NAMALWA (cell line): ENCODE data around the gene RIPPLY1.

ENCODE experiments used
- DNase-seq: peaks from one replicate; pipeline ENCODE4 v3.0.0-alpha.2; 2015; ENCODE audit warnings: low spot score

RIPPLY1 gene, protein sequence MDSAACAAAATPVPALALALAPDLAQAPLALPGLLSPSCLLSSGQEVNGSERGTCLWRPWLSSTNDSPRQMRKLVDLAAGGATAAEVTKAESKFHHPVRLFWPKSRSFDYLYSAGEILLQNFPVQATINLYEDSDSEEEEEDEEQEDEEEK

DNA sequence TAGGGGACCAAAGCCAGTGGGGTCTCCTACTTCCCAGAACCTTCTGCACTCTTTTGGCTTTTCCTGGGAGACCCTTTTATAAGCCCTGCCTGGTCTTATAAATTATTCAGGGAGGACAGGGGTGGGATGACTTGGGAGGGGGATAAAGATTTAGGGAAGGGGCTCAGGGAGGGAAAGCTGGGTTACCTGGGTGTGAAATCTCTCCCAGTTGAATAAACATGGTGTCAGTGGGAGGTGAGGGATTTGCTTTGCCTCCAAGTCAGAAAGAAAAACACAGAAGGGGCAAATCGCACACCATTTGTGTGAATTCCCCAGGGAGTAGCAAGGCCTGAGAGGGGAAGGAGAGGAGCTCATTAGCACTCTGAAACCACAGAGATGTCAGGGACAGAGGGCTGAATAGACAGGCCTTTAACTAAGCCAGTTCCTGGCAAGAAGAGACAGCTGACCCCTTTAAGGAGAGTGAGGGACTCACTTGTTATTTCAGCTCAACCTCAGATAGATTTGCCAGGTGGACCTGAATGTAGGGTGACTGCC lies at the start of gene RIPPLY1:
TSS of gene RIPPLY1 (minus strand) at position 51 of the 534 bp plus-strand sequence. CDS start 54 bp downstream, outside the sequence.
- DNase-seq = no peak

DNA sequence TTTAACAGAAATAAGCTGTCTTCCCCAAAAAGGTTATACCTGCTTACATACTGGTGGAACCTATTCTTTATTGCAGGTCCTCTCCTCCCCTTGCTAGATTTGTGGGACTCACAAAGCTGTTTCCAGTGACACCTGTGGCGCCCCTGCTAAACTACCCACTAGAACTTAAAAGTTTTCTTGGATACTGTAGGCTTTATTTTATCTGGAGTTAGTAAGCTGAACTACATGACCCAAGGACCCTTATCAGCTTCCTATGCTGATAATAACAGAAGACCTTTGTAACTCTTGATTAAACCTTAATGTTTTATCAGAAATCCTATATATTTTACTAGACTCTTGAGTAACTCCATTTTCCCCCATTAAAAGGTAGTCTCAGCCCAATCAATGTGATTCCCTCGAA lies 49.4 kb upstream of the RIPPLY1 start:
- no peak for DNase-seq

DNA sequence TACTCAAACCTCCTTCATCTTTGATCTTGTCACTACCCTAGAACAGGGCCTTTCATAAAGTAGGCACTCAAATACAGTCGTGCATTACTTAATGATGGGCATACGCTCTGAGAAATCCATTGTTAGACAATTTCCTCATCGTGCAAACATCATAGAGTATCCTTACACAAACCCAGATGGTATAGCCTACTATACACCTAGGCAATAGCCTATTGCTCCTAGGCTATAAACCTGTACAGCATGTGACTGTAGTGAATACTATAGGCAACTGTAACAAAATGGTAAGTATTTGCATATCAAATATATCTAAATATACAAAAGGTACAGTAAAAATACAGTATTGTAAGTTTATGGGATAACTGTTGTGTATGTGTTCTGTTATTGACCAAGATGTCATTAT lies 48.9 kb upstream of the RIPPLY1 start:
- DNase-seq = no peak

DNA sequence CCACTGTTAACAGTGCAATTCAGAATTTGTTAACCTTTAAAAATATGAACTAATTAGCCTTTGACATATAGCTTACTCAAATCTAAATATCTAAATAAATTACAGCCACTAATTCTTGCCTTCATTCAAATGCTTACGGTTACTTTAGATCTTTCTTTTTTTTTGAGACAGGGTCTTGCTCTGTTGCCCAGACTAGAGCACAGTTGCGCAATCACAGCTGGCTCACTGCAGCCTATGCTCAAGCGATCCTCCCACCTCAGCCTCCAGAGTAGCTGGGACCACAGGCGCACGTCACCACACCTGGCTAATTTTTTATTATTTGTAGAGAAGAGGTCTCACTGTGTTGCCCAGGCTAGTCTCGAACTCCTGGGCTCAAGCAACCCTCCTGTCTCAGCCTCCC lies 48.1 kb upstream of the RIPPLY1 start:
- DNase-seq = no peak

DNA sequence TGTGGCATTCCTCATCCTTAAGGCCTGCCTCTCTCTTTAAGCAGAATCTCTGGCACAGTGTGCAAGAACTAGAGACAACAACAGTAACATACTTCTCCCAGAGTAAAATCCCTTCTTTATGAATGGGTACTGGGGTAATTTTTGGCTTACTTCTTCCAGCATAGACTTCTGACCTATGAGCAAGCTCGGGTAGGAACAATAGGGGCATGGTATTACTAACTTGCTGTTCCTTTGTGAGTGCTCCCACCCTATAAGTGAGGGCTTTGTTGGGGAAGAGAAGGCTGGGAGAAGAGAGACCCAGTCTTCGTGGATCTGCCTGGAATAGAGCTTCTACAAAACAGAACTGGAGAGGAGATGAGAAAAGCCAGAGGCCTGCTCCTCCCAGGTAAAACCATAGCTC lies 47.2 kb upstream of the RIPPLY1 start:
- DNase-seq = no peak

DNA sequence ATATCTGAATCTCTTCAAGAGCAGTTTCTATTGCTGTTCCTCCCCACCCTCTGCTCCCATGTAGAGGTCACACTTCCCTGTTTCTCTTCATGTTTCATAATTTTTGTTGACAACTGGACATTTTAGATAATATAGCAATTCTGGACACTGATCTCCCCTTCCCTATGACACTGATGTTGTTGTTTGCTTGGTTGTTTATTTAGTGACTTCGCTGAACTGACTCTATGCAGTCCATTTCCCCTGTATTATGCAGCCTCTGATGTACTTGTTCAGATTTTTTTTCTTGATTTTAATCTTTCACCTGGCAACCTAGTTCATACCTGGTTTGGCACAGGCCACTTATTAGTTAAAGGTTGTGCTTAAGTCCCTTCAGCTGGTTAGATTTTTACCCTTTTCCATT lies 46.2 kb upstream of the RIPPLY1 start:
- no peak for DNase-seq

DNA sequence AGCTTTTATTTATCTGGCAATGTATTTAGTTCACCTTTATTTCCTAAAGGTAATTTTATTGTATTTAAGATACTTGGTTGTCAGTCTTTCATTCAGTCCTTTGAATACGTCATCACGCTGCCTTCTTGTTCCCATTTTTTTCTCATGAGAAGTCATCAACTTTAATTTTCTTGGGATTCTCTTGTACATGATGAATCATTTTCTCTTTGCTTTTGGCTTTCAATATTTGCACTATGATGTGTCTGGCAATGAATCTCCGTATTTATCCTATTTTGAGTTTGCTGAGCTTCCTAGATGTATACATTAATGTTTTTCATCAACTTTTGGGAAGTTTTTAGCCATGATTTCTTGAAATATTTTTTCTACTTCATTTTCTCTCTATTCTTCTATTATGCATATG lies 45.5 kb upstream of the RIPPLY1 start:
- DNase-seq = no peak

DNA sequence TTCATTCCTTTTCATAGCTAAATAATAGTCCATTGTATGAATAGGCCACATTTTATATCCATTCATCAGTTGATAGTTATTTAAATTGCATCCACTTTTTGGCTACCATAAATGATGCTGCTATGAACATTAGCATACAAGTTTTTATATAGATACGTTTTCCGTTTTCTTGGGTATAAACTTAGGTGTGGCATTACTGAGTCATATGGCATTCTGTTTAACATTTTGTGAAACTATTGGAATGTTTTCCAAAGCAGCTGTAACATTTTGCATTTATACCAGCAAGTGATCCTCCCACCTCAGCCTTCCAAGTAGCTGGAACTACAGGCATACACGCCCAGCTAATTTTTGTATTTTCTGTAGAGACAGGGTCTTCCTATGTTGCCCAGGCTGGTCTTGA lies 43.3 kb upstream of the RIPPLY1 start:
- DNase-seq = no peak

DNA sequence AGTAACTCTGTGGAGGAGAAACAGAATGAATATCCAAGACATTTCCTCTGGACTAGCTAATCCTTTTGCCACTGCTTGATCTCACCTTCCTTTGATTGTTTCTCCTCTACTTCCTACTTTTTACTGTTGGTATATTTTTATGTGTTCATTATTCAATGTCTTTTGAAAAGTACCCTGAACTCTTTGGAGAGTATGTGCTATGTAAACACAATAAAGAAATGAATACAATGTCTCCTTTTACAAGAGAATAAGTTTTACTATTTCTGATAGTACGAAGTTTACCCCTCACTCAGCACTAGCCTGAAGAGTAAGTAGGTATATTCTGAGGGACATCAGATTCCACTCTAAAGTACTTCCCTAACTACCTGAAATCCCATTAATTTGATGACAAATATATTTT lies 36.9 kb upstream of the RIPPLY1 start:
- no peak for DNase-seq

DNA sequence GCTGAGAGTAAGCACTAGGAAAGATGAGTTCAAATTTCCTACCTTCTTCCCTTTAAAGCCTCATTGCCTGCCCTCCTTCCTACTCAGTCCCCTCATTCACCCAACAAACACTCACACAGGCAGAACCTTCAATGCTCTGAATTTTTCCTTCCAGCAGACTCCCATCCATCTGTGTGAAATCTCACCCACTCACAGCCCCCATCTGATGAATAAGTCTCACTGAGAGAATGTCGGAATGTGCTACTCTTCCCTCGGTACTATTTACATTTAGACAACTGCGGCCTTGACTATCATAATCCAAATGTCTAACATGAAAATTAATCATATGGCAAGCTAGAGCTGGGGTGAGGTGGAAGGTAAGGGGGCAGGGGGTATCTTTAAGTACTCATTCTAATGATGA lies 36.4 kb upstream of the RIPPLY1 start:
- no peak for DNase-seq

DNA sequence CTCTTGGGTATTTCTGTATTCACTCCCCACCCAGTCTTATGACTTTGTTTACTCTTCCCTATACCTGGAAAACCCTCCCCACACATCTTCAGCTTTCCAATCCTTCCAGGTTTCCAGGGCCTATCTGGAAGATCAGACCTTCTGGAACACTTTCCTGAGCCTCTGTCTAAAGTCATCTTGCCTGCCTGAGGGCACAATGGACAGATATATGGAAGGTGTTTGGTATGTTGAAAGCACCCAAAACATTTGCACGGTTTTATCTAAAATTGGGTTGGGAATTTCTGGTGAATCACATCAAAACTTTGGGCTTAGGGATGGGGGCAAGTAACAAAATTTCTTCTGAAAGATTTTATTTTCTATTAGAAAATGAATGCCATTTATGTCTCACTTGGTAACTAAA lies 33.1 kb upstream of the RIPPLY1 start:
- DNase-seq = no peak

DNA sequence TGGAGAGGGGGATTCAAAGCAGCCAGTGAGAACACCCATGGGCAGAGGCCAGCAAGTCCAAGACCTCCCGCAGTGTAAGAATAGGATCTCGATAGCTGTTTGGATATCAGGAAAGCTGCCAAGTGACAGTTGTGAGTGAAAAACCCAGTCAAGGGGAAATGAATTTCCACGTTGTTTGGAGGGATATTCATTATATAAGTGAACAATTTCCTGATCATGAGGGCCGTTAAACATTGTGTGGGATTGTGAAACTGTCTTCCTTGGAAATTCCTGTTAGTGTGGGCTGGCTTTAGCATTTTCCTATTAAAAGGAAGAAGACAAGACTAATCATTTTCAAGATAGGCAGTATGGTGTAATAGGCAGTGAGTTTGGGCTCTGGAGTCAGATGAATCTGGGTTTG lies 32.0 kb upstream of the RIPPLY1 start:
- no peak for DNase-seq

DNA sequence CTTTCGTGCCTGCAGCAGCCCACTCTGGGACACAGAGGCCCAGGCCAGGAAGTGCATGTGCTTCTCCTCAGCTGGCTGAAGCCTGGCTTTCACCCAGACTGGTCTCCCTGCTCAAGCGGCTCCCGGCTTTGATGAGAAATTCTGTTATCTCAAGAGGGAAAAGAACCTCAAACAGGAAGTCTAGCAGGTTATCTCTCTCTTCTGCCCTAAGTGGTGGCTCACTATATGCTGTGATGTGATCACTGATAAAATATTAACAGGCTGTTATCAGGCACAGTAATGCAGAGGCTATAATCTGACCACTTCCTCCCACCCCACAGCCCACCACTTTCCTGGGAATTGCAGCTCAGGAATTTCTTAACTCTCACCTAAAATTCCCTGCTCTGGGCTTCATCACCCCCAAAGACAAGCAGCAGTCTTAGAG lies 30.4 kb upstream of the RIPPLY1 start:
- DNase-seq = no peak

DNA sequence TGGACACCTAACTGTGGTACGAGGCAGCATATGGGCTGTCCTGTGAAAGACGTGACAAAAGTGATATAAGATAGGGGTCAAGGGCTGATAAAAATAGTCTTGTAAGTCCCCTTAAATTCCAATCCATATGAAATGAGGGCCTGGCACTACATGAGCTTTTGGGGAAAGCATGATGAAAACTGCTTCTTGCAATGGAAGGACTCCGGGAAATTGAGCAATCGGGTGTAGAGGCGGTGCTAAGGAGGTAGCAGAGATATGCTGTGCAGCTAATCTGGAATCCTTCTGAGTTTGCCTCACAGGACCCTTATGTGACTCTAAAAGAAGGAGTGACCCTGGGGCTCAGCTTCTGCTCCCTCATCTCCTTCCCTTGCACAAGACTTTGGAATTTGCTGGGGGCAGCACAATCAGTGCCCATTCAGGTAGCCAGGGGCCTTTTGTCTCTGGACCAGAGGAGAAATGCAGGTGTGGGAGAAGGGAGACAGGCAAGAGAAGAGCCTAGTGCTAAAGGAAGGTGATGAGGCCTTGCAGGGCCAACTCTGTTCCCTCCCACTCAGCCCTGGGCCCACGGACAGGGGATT lies 29.9 kb upstream of the RIPPLY1 start:
- DNase-seq = no peak

DNA sequence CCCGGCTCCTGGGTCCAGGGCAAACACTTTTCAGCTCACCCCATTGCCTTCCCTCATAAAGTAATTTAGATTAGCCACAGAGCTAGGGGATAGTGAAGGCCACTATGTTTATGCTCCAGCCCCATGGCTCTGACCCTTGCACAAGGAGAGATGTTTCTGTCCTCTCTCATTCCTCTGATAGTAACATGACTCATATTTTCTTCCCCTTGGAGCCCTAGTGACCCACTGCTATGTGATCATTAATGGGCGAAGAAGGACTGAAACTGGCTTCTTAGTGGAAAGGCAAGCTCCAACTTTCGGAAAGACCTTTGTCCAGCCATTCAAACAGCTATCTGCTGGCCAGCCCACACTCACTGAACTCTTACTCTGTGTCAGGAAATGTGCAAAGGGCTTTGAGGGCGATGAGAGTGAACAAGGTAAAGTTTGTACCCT lies 29.4 kb upstream of the RIPPLY1 start:
- DNase-seq = no peak

DNA sequence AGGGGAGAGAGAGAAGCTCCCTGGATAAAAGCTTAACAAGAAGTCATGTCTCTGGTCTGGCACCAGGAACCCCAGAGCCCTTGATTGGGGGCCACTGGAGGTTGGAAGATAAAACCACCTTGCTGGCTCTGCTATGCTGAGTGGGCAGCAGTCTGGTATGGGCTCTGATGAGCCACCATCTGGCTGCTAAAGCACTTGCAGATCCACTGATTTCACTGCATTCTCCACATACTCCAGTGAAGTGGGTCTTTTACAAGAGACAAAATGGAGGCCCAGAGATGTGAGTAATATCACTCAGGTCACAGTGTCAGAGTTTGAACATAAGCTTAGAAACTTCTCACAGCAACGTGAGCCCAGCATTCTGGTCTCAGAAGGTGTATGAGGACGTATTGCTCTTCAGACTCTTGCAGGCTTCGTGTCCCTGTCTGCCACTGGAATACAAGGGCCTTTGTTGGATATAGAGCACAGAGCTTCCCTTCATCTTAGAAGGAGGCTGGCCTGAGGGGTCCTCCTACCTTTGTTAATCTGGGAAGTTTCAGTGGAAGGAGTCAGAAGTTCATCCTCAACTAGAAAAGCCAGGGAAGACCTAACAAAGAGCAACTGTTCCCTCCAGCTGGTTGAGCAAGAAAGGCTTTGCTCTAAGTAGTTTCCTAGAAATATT lies 28.8 kb upstream of the RIPPLY1 start:
- DNase-seq = no peak

DNA sequence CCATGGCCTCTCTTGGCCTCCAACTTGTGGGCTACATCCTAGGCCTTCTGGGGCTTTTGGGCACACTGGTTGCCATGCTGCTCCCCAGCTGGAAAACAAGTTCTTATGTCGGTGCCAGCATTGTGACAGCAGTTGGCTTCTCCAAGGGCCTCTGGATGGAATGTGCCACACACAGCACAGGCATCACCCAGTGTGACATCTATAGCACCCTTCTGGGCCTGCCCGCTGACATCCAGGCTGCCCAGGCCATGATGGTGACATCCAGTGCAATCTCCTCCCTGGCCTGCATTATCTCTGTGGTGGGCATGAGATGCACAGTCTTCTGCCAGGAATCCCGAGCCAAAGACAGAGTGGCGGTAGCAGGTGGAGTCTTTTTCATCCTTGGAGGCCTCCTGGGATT lies 25.1 kb upstream of the RIPPLY1 start:
- no peak for DNase-seq

DNA sequence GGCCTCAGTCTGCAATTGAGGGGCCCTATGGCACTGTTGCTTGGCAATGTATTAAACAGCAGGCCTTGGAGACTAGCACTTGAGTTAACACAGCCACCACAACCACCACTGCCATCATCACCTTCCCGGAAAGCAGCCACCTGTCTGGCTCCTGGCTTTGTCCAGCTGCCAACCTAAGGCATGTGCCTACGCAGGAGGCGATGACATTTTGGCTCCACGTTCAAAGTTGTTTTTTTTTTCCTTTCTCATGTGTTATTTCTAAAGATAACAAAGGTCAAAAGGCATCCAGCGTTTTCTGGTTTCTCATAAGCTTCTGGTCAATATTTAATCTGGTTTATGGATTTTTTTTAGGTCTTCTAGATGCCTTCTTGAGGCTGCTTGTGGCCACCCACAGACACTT lies 24.6 kb upstream of the RIPPLY1 start:
- no peak for DNase-seq

DNA sequence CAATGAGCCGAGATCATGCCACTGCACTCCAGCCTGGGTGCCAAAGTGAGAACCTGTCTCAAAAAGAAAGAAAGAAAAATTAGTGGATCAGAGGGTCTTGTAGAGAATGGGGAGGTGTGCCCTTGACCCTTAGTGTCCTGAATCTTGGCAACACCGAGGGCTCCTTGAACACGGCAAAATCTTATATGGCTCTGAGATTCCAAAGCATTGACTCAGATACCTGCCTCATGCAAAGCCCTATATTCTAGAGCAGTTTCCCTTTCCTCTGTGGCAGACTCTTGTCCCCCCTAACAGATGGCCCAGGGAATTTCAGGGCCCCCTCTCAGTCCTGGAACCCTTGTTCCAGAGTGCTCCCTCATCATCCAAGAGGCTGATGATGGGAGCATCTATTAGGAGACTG lies 23.9 kb upstream of the RIPPLY1 start:
- DNase-seq = no peak

DNA sequence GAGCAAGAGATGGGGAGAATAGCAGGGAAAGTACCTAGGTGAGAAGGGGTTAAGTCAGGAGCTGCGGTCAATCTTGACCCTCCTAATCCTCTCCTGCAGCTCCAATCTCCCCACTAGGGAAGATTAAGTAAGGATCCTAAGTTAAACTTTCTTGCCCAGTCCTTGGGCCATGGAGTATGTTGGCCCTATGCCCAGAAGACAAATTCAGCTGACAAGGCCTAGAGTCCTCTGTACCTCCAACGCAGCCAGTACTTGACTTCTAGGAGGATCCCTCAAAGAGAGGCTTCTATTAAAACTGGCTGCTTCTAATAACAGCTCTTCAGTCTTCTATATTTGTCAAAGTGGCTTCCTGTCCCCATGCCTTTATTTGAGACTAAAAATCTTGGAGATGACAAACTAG lies 18.5 kb upstream of the RIPPLY1 start:
- DNase-seq = no peak

DNA sequence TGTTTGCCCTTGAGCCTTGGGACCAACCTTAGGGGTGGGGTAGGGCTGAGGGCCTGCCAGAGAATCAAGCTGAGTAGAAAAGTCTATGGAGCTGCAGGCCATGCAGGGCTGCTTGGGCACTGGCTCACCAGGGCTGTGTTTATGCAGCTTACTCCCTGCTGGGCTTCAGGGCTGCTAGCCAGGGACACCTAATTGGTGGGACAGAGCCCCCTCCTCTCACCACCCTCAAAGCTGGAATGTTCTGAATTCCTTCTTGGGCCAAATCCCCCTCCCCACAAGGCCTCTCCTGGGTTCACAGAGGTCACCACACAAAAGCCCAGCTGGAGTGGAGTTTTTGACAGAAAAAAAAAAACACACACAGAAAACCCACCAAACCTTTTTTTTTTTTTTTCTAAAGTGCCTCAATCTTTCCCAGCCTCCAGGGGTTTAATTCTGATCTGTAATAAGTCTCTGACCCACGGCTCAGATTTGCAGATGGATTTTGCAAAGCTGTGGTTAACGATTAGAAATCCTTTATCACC lies 16.9 kb upstream of the RIPPLY1 start, which contains the start of gene CLDN2:
TSS of gene CLDN2 (plus strand) at position 471 of the 521 bp plus-strand sequence. CDS start 7,827 bp downstream, outside the sequence.
- no peak for DNase-seq

DNA sequence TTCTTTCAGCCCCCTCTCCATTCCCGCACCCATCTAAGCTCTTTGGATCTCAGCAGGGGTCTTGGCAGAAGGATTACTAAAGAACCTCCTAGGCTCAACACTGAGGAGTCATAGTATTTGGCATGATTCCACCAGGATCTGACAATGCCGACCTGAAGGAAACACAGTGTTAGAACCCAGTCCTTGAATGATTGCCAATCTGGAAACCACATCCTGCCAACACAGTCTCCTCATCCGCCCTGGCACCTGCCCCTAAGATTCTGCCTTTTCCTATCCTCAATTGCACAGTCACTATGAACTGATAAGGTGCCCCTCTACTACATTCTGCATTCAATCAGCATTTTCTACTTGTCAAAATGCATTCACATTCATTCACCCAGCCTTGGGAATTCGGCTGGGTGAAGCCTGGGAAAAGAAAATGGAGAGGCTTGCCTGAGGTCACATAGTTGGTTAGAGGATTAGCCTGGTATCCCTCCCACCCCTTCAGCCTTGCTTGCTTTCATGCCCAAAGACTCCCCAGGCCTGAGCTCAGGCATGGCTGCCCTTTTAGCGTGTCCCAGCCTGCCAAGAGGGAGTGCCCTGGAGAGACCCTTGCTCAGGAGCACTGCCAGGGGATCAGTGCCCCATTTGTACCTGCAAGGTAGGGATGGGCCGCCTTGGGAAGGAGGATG lies 14.8 kb upstream of the RIPPLY1 start:
- no peak for DNase-seq

DNA sequence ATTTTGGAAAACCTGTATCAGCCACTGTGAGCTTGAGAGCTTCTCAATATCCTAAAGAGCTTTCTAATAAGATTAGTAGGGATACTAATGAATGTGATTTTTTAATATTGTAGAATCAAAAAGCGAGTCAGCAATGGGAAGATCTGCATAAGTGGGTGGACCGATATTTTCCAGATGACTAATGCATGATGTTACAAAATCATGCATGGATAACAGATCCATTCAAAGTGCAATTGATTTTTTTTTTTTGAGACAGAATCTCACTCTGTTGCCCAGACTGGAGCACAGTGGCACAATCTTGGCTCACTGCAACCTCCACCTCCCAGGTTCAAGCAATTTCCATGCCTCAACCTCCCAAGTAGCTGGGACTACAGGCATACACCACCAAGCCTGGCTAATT lies 9.7 kb upstream of the RIPPLY1 start:
- no peak for DNase-seq
